Activated T-helper 1 cell treated with anti-CD3 and anti-CD28 coated beads, Interleukin-12 subunit alpha, Interleukin-12 subunit beta, Interleukin-2, Interleukin-4 antibody, amounts not matched to agents 30 ng/mL and 10 ng/mL and 1 ng/mL, durations not matched to agents 14 hours and 24 hours and 36 hours (primary cell): ENCODE results near the gene GBF1. TPM values are rescaled to one million over a fixed set of nuclear protein-coding genes. Genes with fewer than 3 reads are reported as not detected.

Source experiments
- DNase-seq: peaks from one replicate; pipeline ENCODE4 v3.0.0; 2021; ENCODE audit warnings: low spot score
- H3K27ac Mint-ChIP-seq: one replicate; pipeline ENCODE4 v1.8.0; 2021; ENCODE audit warnings: mild to moderate bottlenecking, mixed read lengths
- H3K27me3 Mint-ChIP-seq: one replicate; pipeline ENCODE4 v1.8.0; 2022; ENCODE audit warnings: mild to moderate bottlenecking, moderate library complexity, mixed read lengths; ENCODE audit not compliant: insufficient read depth
- H3K36me3 Mint-ChIP-seq: one replicate; pipeline ENCODE4 v1.8.0; 2021; ENCODE audit warnings: low read depth, mixed read lengths
- H3K4me1 Mint-ChIP-seq: one replicate; pipeline ENCODE4 v1.8.0; 2021; ENCODE audit warnings: low read depth, mixed read lengths
- H3K4me3 Mint-ChIP-seq: one replicate; pipeline ENCODE4 v1.8.0; 2021; ENCODE audit warnings: mild to moderate bottlenecking, moderate library complexity, mixed read lengths
- H3K9me3 Mint-ChIP-seq: one replicate; pipeline ENCODE4 v1.8.0; 2021; ENCODE audit warnings: mixed read lengths
- intact Hi-C: fragments of 100-400 bp; cut with micrococcal nuclease; formaldehyde crosslinking; loops from one replicate; pipeline ENCODE4 v1.15.1; 2024
- total RNA-seq: library from RNA; stranded (reverse); gene quantifications from 2 replicates; pipeline ENCODE4 v1.2.3, GENCODE V29; 2022

The GBF1 gene
- total RNA-seq, 1 donor from 2014 or later = 46.7 TPM

- Mint-ChIP-seq H3K4me1 (peaks cover 43% of the 10 kb centered on the region), H3K4me3 (peak overlapping the region; percentile 99), H3K9me3 (no peaks in the 10 kb centered on the region), H3K27ac (peak overlapping the region; percentile 60), H3K27me3 (peaks cover 3% of the 10 kb centered on the region), H3K36me3 (peaks cover 19% of the 10 kb centered on the region)
- DNase-seq = peak; percentile 56
- intact Hi-C loops = loop anchor here (1.0 kb wide), 3 partner anchors 27 to 193 kb away; no protein-coding TSS in a partner anchor
Observed at GRCh38 chr10:102422545-102423129, 177.3 kb downstream of the GBF1 start.

GRCh38 chr10:102423372-102423968 is 178.1 kb downstream of the GBF1 start:
- intact Hi-C loops = no loop called here
- DNase-seq = no peak
- H3K4me3 Mint-ChIP-seq = peak overlapping the region; percentile 65
- H3K4me1 Mint-ChIP-seq = peaks cover 45% of the 10 kb centered on the region
- H3K27me3 Mint-ChIP-seq = no peaks in the 10 kb centered on the region
- H3K27ac Mint-ChIP-seq = no peak overlapping the region
- H3K9me3 Mint-ChIP-seq = no peaks in the 10 kb centered on the region
- peaks cover 19% of the 10 kb centered on the region for H3K36me3 Mint-ChIP-seq

GRCh38 chr10:102424145-102424544 is 178.8 kb downstream of the GBF1 start:
- Mint-ChIP-seq H3K4me3 (peak overlapping the region; percentile 15), H3K4me1 (peaks cover 41% of the 10 kb centered on the region), H3K36me3 (peaks cover 19% of the 10 kb centered on the region), H3K27me3 (no peaks in the 10 kb centered on the region), H3K27ac (no peak overlapping the region), H3K9me3 (no peaks in the 10 kb centered on the region)
- intact Hi-C loops = no loop called here
- DNase-seq = no peak

GRCh38 chr10:102424916-102425315 is 179.6 kb downstream of the GBF1 start:
- Mint-ChIP-seq H3K4me3 (no peak overlapping the region), H3K27ac (no peak overlapping the region), H3K9me3 (no peaks in the 10 kb centered on the region), H3K36me3 (peaks cover 19% of the 10 kb centered on the region), H3K4me1 (peaks cover 35% of the 10 kb centered on the region), H3K27me3 (no peaks in the 10 kb centered on the region)
- intact Hi-C loops = no loop called here
- no peak for DNase-seq

- no peak overlapping the region for H3K4me3 Mint-ChIP-seq
- no peaks in the 10 kb centered on the region for H3K9me3 Mint-ChIP-seq
- intact Hi-C loops = no loop called here
- DNase-seq = no peak
- H3K36me3 Mint-ChIP-seq = peaks cover 19% of the 10 kb centered on the region
- H3K27ac Mint-ChIP-seq = no peak overlapping the region
- H3K4me1 Mint-ChIP-seq = peaks cover 29% of the 10 kb centered on the region
- H3K27me3 Mint-ChIP-seq = no peaks in the 10 kb centered on the region
Observed at GRCh38 chr10:102425444-102425843, 180.1 kb downstream of the GBF1 start.

GRCh38 chr10:102426803-102427287 is 181.5 kb downstream of the GBF1 start:
- intact Hi-C loops = no loop called here
- H3K4me1 Mint-ChIP-seq = peaks cover 30% of the 10 kb centered on the region
- peaks cover 21% of the 10 kb centered on the region for H3K36me3 Mint-ChIP-seq
- H3K27me3 Mint-ChIP-seq = no peaks in the 10 kb centered on the region
- no peak overlapping the region for H3K4me3 Mint-ChIP-seq
- DNase-seq = no peak
- H3K27ac Mint-ChIP-seq = no peak overlapping the region
- H3K9me3 Mint-ChIP-seq = no peaks in the 10 kb centered on the region

GRCh38 chr10:102429468-102429867 is 184.1 kb downstream of the GBF1 start:
- Mint-ChIP-seq H3K4me3 (no peak overlapping the region), H3K36me3 (peaks cover 10% of the 10 kb centered on the region), H3K27me3 (no peaks in the 10 kb centered on the region), H3K4me1 (peaks cover 33% of the 10 kb centered on the region), H3K9me3 (no peaks in the 10 kb centered on the region), H3K27ac (no peak overlapping the region)
- intact Hi-C loops = no loop called here
- no peak for DNase-seq

GRCh38 chr10:102431452-102432124 is 186.3 kb downstream of the GBF1 start:
- Mint-ChIP-seq H3K9me3 (no peaks in the 10 kb centered on the region), H3K4me3 (peak overlapping the region; percentile 95), H3K36me3 (peaks cover 14% of the 10 kb centered on the region), H3K27me3 (no peaks in the 10 kb centered on the region), H3K4me1 (peaks cover 53% of the 10 kb centered on the region), H3K27ac (peak overlapping the region; percentile 94)
- no peak for DNase-seq
- intact Hi-C loops = loop anchor here (1.0 kb wide), 7 partner anchors 10 to 299 kb away; partner anchors contain the start of genes ACTR1A, GBF1 and NFKB2

Other genes with a start within 250 kb of the GBF1 start
- 21.5 and 24.8 TPM in 2 replicates for gene ARMH3, start 189.4 kb upstream of the GBF1 start, total RNA-seq
- gene HPS6, start 180.2 kb upstream of the GBF1 start, total RNA-seq = 24.5 and 26.8 TPM in 2 replicates
- gene LDB1, start 125.2 kb upstream of the GBF1 start, total RNA-seq = 78.6 and 87.1 TPM in 2 replicates
- 112 and 115 TPM in 2 replicates for gene PPRC1, start 112.5 kb upstream of the GBF1 start, total RNA-seq
- gene NOLC1, start 93.1 kb upstream of the GBF1 start, total RNA-seq = 260 and 271 TPM in 2 replicates
- 0.18 TPM in 1 of 2 replicates, not detected in the other for gene ELOVL3, start 19.2 kb upstream of the GBF1 start, total RNA-seq
- 0.17 and 0.44 TPM in 2 replicates for gene PITX3, start 4.0 kb upstream of the GBF1 start, total RNA-seq
- 307 and 322 TPM in 2 replicates for gene NFKB2, start 150.2 kb downstream of the GBF1 start, total RNA-seq
- gene PSD, start 173.3 kb downstream of the GBF1 start, total RNA-seq = 9.9 and 10.6 TPM in 2 replicates
- gene FBXL15, start 175.3 kb downstream of the GBF1 start, total RNA-seq = 14.5 and 18.5 TPM in 2 replicates
- gene CUEDC2, start 187.0 kb downstream of the GBF1 start, total RNA-seq = 59.0 and 59.4 TPM in 2 replicates
- gene C10orf95, start 206.0 kb downstream of the GBF1 start, total RNA-seq = 0.29 and 0.37 TPM in 2 replicates